Hepatocyte (in vitro differentiated cells): ENCODE measurements around the gene IGSF8. TPM values are rescaled to one million over a fixed set of nuclear protein-coding genes. Genes with fewer than 3 reads are reported as not detected.

Source experiments
- DNase-seq: peaks from one replicate; pipeline ENCODE4 v3.0.0-alpha.2; 2016; ENCODE audit warnings: low spot score
- H2AFZ ChIP-seq: fragments of 200-600 bp; sonication (generic); 2 replicates; pipeline ENCODE4 v1.6.0; 2016; ENCODE audit warnings: antibody characterized with exemption, mild to moderate bottlenecking
- H3K27ac ChIP-seq: fragments of 200-600 bp; sonication (generic); 2 replicates; pipeline ENCODE4 v1.5.1; 2016; ENCODE audit warnings: mild to moderate bottlenecking
- H3K27me3 ChIP-seq: fragments of 200-600 bp; sonication (generic); 2 replicates; pipeline ENCODE4 v1.6.1; 2016
- H3K36me3 ChIP-seq: fragments of 200-600 bp; sonication (generic); replicated peaks from 2 replicates; pipeline ENCODE4 v1.5.1; 2016; ENCODE audit warnings: low read depth; ENCODE audit not compliant: insufficient read depth
- H3K4me1 ChIP-seq: fragments of 200-600 bp; sonication (generic); 2 replicates; pipeline ENCODE4 v1.5.1; 2016; ENCODE audit warnings: mild to moderate bottlenecking, moderate library complexity; ENCODE audit not compliant: insufficient read depth
- H3K4me2 ChIP-seq: fragments of 200-600 bp; sonication (generic); 2 replicates; pipeline ENCODE4 v1.6.0; 2016
- H3K4me3 ChIP-seq: fragments of 200-600 bp; sonication (generic); 2 replicates; pipeline ENCODE4 v1.5.1; 2016; ENCODE audit warnings: mild to moderate bottlenecking
- H3K79me2 ChIP-seq: fragments of 200-600 bp; sonication (generic); 2 replicates; pipeline ENCODE4 v1.6.0; 2017; ENCODE audit warnings: mild to moderate bottlenecking
- H3K9me2 ChIP-seq: fragments of 200-600 bp; sonication (generic); replicated peaks from 2 replicates; pipeline ENCODE4 v1.6.0; 2017; ENCODE audit warnings: mild to moderate bottlenecking; ENCODE audit not compliant: insufficient read depth
- H3K9me3 ChIP-seq: fragments of 200-600 bp; sonication (generic); 2 replicates; pipeline ENCODE4 v1.5.1; 2016; ENCODE audit warnings: low read depth, mild to moderate bottlenecking
- H4K20me1 ChIP-seq: fragments of 200-600 bp; sonication (generic); 2 replicates; pipeline ENCODE4 v1.6.0; 2016; ENCODE audit warnings: mild to moderate bottlenecking; ENCODE audit not compliant: insufficient read depth, poor library complexity, severe bottlenecking
- EZH2 ChIP-seq: fragments of 200-600 bp; sonication (generic); IDR thresholded peaks from 2 replicates; pipeline ENCODE4 v1.6.1; 2016; ENCODE audit warnings: antibody characterized with exemption, mild to moderate bottlenecking, borderline replicate concordance
- EZH2phosphoT487 ChIP-seq: fragments of 200-600 bp; sonication (generic); IDR thresholded peaks from one replicate; pipeline ENCODE4 v1.6.1; 2018; ENCODE audit warnings: antibody characterized with exemption, mild to moderate bottlenecking, low read depth, moderate library complexity; ENCODE audit not compliant: unreplicated experiment, severe bottlenecking
- WGBS: methylation state at CpG from one replicate; pipeline ENCODE4 v1.1.6; 2016; ENCODE audit warnings: low lambda C conversion rate; ENCODE audit errors: missing lambda C conversion rate; 5-methylcytosine and 5-hydroxymethylcytosine counted together
- polyA plus RNA-seq: library from polyadenylated mRNA; unstranded; fragments of >200 nt; fragmentation: Nextera tagmentation; extraction: Ambion mirVana; gene quantifications from 2 replicates; pipeline ENCODE4 v1.2.1, GENCODE V29; 2016
- total RNA-seq: library from RNA; depleted of rRNA; stranded (reverse); fragments of >200 nt; gene quantifications from 2 replicates; pipeline ENCODE4 v1.2.3, GENCODE V29; 2014
- TF ChIP-seq, protein P1 (sequence below): fragments of 200-600 bp; sonication (generic); IDR thresholded peaks from 2 replicates; pipeline ENCODE4 v1.5.1; 2016; ENCODE audit warnings: antibody characterized with exemption, mild to moderate bottlenecking; ENCODE audit not compliant: poor library complexity

Gene IGSF8
- total and polyA plus RNA-seq, 2 experiments from 2014 or later: 36.8 to 54.1 TPM

- H3K4me1 ChIP-seq: peaks cover 23% of the 10 kb centered on the region
- H3K4me2 ChIP-seq: no peak overlapping the region
- no peak for DNase-seq
- no peaks in the 10 kb centered on the region for H3K9me2 ChIP-seq
- no peaks in the 10 kb centered on the region for H3K27me3 ChIP-seq
- no peaks in the 10 kb centered on the region for H3K79me2 ChIP-seq
- no peaks in the 10 kb centered on the region for H3K9me3 ChIP-seq
- peak overlapping the region; percentile 22 for H3K27ac ChIP-seq
- no peaks in the 10 kb centered on the region for H4K20me1 ChIP-seq
- H3K36me3 ChIP-seq: no peaks in the 10 kb centered on the region
- no peak overlapping the region for H3K4me3 ChIP-seq
- WGBS: 75% methylated on average over 3 of the region's 3 CpGs
- TF ChIP-seq EZH2phosphoT487: no peak
- TF ChIP-seq, protein P1, sequence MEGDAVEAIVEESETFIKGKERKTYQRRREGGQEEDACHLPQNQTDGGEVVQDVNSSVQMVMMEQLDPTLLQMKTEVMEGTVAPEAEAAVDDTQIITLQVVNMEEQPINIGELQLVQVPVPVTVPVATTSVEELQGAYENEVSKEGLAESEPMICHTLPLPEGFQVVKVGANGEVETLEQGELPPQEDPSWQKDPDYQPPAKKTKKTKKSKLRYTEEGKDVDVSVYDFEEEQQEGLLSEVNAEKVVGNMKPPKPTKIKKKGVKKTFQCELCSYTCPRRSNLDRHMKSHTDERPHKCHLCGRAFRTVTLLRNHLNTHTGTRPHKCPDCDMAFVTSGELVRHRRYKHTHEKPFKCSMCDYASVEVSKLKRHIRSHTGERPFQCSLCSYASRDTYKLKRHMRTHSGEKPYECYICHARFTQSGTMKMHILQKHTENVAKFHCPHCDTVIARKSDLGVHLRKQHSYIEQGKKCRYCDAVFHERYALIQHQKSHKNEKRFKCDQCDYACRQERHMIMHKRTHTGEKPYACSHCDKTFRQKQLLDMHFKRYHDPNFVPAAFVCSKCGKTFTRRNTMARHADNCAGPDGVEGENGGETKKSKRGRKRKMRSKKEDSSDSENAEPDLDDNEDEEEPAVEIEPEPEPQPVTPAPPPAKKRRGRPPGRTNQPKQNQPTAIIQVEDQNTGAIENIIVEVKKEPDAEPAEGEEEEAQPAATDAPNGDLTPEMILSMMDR: no peak
- no peak for TF ChIP-seq EZH2
- no peak overlapping the region for H2AFZ ChIP-seq
Measured at GRCh38 chr1:160104486-160104885, 6.1 kb upstream of the IGSF8 start.

- no peaks in the 10 kb centered on the region for H3K79me2 ChIP-seq
- no peaks in the 10 kb centered on the region for H3K9me3 ChIP-seq
- no peaks in the 10 kb centered on the region for H3K27me3 ChIP-seq
- H3K27ac ChIP-seq: peak overlapping the region; percentile 22
- H3K36me3 ChIP-seq: no peaks in the 10 kb centered on the region
- no peaks in the 10 kb centered on the region for H4K20me1 ChIP-seq
- no peak overlapping the region for H3K4me3 ChIP-seq
- no peak for TF ChIP-seq EZH2phosphoT487
- no peak for TF ChIP-seq EZH2
- TF ChIP-seq, protein P1: no peak
- 54% methylated on average over 6 of the region's 6 CpGs for WGBS
- no peak overlapping the region for H3K4me2 ChIP-seq
- DNase-seq: no peak
- H3K9me2 ChIP-seq: no peaks in the 10 kb centered on the region
- H3K4me1 ChIP-seq: peaks cover 17% of the 10 kb centered on the region
- no peak overlapping the region for H2AFZ ChIP-seq
Measured at GRCh38 chr1:160103658-160104408, 5.4 kb upstream of the IGSF8 start.

DNA sequence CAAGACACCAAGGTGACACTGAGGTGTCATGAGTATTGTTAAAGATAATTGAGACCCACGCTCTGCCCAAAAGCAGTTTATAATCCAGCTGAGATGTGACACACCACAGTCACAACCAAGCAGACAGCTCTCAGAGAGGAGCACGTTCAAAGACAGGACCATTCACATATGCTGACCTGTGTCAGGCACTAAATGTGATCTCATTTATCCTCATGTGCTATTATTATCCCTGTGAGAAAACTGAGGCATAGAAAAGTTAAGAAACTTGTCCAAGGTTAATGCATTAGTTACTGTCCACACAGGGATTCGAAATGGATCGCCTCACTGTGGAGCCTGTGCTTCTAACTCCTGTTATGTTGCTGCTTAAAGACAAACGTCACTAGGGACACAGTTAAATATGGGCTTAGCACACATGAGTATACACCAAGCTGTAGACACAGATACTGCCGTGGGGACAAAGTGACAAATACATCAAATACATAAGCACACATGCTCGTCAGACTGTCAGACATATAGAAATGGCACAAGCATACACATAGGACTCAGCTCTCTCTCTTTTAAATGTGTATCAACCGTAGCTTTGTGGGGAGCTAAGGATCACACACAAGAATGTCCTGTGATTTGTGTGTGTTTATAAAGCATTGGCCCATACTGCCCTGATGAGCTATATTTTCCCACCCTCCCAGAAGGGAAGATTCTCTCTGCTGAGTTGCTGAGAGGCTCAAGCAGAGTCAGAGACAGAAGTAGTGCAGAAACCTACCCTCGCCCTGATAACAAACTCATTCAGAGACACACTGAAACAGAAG is 3.5 kb upstream of the IGSF8 start:
- Histone ChIP-seq H3K27me3 (no peaks in the 10 kb centered on the region), H2AFZ (no peak overlapping the region), H3K79me2 (peaks cover 12% of the 10 kb centered on the region), H3K4me2 (peak overlapping the region; percentile 59), H3K27ac (peak overlapping the region; percentile 21), H4K20me1 (no peaks in the 10 kb centered on the region), H3K9me2 (no peaks in the 10 kb centered on the region), H3K4me1 (peaks cover 25% of the 10 kb centered on the region), H3K36me3 (no peaks in the 10 kb centered on the region), H3K4me3 (no peak overlapping the region), H3K9me3 (no peaks in the 10 kb centered on the region)
- DNase-seq: no peak
- WGBS: 76% methylated on average over 9 of the region's 9 CpGs
- TF ChIP-seq, protein P1: no peak
- no peak for TF ChIP-seq EZH2phosphoT487
